Smooth muscle cell of the brain vasculature (primary cell): ENCODE measurements around the gene TNRC18.
"Not testable (repeated sequence)": the region's sequence is repeated elsewhere in the genome, so short reads cannot be mapped to it uniquely, and the experiment has no call there.

ENCODE experiments used
- DNase-seq: peaks from one replicate; pipeline ENCODE4 v3.0.0-alpha.2; 2012; ENCODE audit warnings: low read depth, low spot score

Gene TNRC18

GRCh38 chr7:5423306-5423975, at the start of gene TNRC18:
TSS of gene TNRC18 (minus strand) at chr7:5423834. CDS start at chr7:5421246, 2,588 bp downstream.
- DNase-seq, result no peak

- DNase-seq, result no peak
Observed at GRCh38 chr7:5472432-5473315, 49.0 kb upstream of the TNRC18 start.

- not testable (repeated sequence) for DNase-seq
Observed at GRCh38 chr7:5471623-5472022, 48.0 kb upstream of the TNRC18 start.

GRCh38 chr7:5470816-5471215, 47.2 kb upstream of the TNRC18 start:
- DNase-seq, result no peak

GRCh38 chr7:5470167-5470532, 46.5 kb upstream of the TNRC18 start:
- no peak for DNase-seq

GRCh38 chr7:5469375-5470166, 45.9 kb upstream of the TNRC18 start:
- DNase-seq, result no peak

- no peak for DNase-seq
Observed at GRCh38 chr7:5467645-5468044, 44.0 kb upstream of the TNRC18 start.

- no peak for DNase-seq
Observed at GRCh38 chr7:5466551-5466950, 42.9 kb upstream of the TNRC18 start.

GRCh38 chr7:5463031-5463430, 39.4 kb upstream of the TNRC18 start:
- DNase-seq, result no peak

- DNase-seq, result no peak
Observed at GRCh38 chr7:5462216-5462615, 38.6 kb upstream of the TNRC18 start.

- no peak for DNase-seq
Observed at GRCh38 chr7:5458921-5459480, 35.4 kb upstream of the TNRC18 start.

GRCh38 chr7:5457245-5457735, 33.7 kb upstream of the TNRC18 start:
- no peak for DNase-seq

GRCh38 chr7:5456409-5456808, 32.8 kb upstream of the TNRC18 start:
- no peak for DNase-seq

GRCh38 chr7:5455581-5456219, 32.1 kb upstream of the TNRC18 start:
- no peak for DNase-seq

- no peak for DNase-seq
Observed at GRCh38 chr7:5455175-5455574, 31.5 kb upstream of the TNRC18 start.

GRCh38 chr7:5454485-5454884, 30.9 kb upstream of the TNRC18 start:
- no peak for DNase-seq

GRCh38 chr7:5453566-5454075, 30.0 kb upstream of the TNRC18 start:
- DNase-seq, result no peak

- DNase-seq, result no peak
Observed at GRCh38 chr7:5452937-5453540, 29.4 kb upstream of the TNRC18 start.

GRCh38 chr7:5452470-5452899, 28.9 kb upstream of the TNRC18 start:
- no peak for DNase-seq

- no peak for DNase-seq
Observed at GRCh38 chr7:5451391-5451790, 27.8 kb upstream of the TNRC18 start.
